Astrocyte (in vitro differentiated cells and primary cell): Measurements from ENCODE around the gene CCDC185. TPM values are rescaled to one million over a fixed set of nuclear protein-coding genes. Genes with fewer than 3 reads are reported as not detected.

Experiments used
- DNase-seq: peaks from one replicate; pipeline ENCODE4 v3.0.0-alpha.2; 2010; ENCODE audit warnings: low read depth
- FAIRE-seq: peaks from 2 replicates; lab custom pipeline; 2011; peaks lifted over from hg19 to GRCh38; lab: Jason Lieb, UNC
- H2AFZ ChIP-seq: 2 replicates; pipeline ENCODE4 v1.6.0; 2012; ENCODE audit warnings: low read depth, low read length, inconsistent platforms
- H3K27ac ChIP-seq: 2 replicates; pipeline ENCODE4 v1.5.1; 2011; ENCODE audit warnings: low read depth, low read length, inconsistent platforms
- H3K27me3 ChIP-seq: 2 replicates; pipeline ENCODE4 v1.6.0; 2011; ENCODE audit warnings: low read length, inconsistent platforms; ENCODE audit not compliant: insufficient read depth
- H3K36me3 ChIP-seq: 2 replicates; pipeline ENCODE4 v1.5.1; 2011; ENCODE audit warnings: low read length, inconsistent platforms; ENCODE audit not compliant: insufficient read depth
- H3K4me1 ChIP-seq: 2 replicates; pipeline ENCODE4 v1.5.1; 2011; ENCODE audit warnings: low read length, inconsistent platforms; ENCODE audit not compliant: insufficient read depth
- H3K4me2 ChIP-seq: 2 replicates; pipeline ENCODE4 v1.6.0; 2012; ENCODE audit warnings: low read length, inconsistent platforms
- H3K4me3 ChIP-seq: 2 replicates; pipeline ENCODE4 v1.5.1; 2011; ENCODE audit warnings: low read depth, mild to moderate bottlenecking, low read length, inconsistent platforms; ENCODE audit not compliant: insufficient read depth
- H3K79me2 ChIP-seq: 2 replicates; pipeline ENCODE4 v1.6.0; 2012; ENCODE audit warnings: mild to moderate bottlenecking, low read length, inconsistent platforms; ENCODE audit not compliant: insufficient read depth
- H3K9ac ChIP-seq: 2 replicates; pipeline ENCODE4 v1.6.0; 2012; ENCODE audit warnings: mild to moderate bottlenecking, low read length, inconsistent platforms
- H3K9me3 ChIP-seq: 2 replicates; pipeline ENCODE4 v1.5.1; 2012; ENCODE audit warnings: low read depth, mild to moderate bottlenecking, low read length, inconsistent platforms; ENCODE audit not compliant: insufficient read depth
- H4K20me1 ChIP-seq: 2 replicates; pipeline ENCODE4 v1.6.0; 2012; ENCODE audit warnings: low read length, inconsistent platforms; ENCODE audit not compliant: insufficient read depth
- H3K27ac Mint-ChIP-seq: one replicate; pipeline ENCODE4 v1.8.0; 2021; ENCODE audit warnings: mild to moderate bottlenecking, mixed read lengths; ENCODE audit not compliant: unreplicated experiment
- H3K27me3 Mint-ChIP-seq: one replicate; pipeline ENCODE4 v1.8.0; 2021; ENCODE audit warnings: low read depth, mixed read lengths; ENCODE audit not compliant: unreplicated experiment
- H3K36me3 Mint-ChIP-seq: one replicate; pipeline ENCODE4 v1.8.0; 2021; ENCODE audit warnings: low read depth, mixed read lengths; ENCODE audit not compliant: unreplicated experiment
- H3K4me1 Mint-ChIP-seq: one replicate; pipeline ENCODE4 v1.8.0; 2021; ENCODE audit warnings: low read depth, mixed read lengths; ENCODE audit not compliant: unreplicated experiment
- H3K4me3 Mint-ChIP-seq: one replicate; pipeline ENCODE4 v1.8.0; 2021; ENCODE audit warnings: mild to moderate bottlenecking, moderate library complexity, mixed read lengths; ENCODE audit not compliant: unreplicated experiment
- H3K9me3 Mint-ChIP-seq: one replicate; pipeline ENCODE4 v1.8.0; 2021; ENCODE audit warnings: mild to moderate bottlenecking, mixed read lengths; ENCODE audit not compliant: unreplicated experiment
- CTCF ChIP-seq: IDR thresholded peaks from 2 replicates; pipeline ENCODE4 v1.5.1; 2011; ENCODE audit warnings: low read depth, mild to moderate bottlenecking, inconsistent platforms, low read length, moderate library complexity; ENCODE audit not compliant: insufficient read depth
- EZH2 ChIP-seq: IDR thresholded peaks from 2 replicates; pipeline ENCODE4 v1.6.1; 2012; ENCODE audit warnings: mild to moderate bottlenecking, low read length, inconsistent platforms; ENCODE audit not compliant: insufficient read depth
- total RNA-seq: library from RNA; stranded (reverse); gene quantifications from 2 replicates; pipeline ENCODE4 v1.2.1, GENCODE V29; 2021

The CCDC185 gene
- total RNA-seq, 1 donor from 2014 or later = not detected

GRCh38 chr1:223419115-223419514 is 25.9 kb downstream of the CCDC185 start:
- no peak overlapping the region for H3K4me3 ChIP-seq
- H2AFZ ChIP-seq = no peak overlapping the region
- H3K27ac ChIP-seq = no peak overlapping the region
- no peak for DNase-seq
- no peaks in the 10 kb centered on the region for H3K9me3 ChIP-seq
- no peaks in the 10 kb centered on the region for H3K4me1 ChIP-seq
- Mint-ChIP-seq H3K4me3 (no peak overlapping the region), H3K4me1 (peaks cover 17% of the 10 kb centered on the region), H3K36me3 (no peaks in the 10 kb centered on the region), H3K27ac (no peak overlapping the region), H3K27me3 (peaks cover 2% of the 10 kb centered on the region), H3K9me3 (no peaks in the 10 kb centered on the region)
- H3K9ac ChIP-seq = no peak overlapping the region
- no peak overlapping the region for H3K4me2 ChIP-seq
- no peaks in the 10 kb centered on the region for H4K20me1 ChIP-seq
- no peaks in the 10 kb centered on the region for H3K27me3 ChIP-seq
- no peaks in the 10 kb centered on the region for H3K36me3 ChIP-seq
- TF ChIP-seq EZH2 (no peak), CTCF (no peak)
- FAIRE-seq = no peak
- no peaks in the 10 kb centered on the region for H3K79me2 ChIP-seq

- H3K36me3 ChIP-seq = no peaks in the 10 kb centered on the region
- no peak for DNase-seq
- H3K9me3 Mint-ChIP-seq = no peaks in the 10 kb centered on the region
- no peak overlapping the region for H3K27ac ChIP-seq
- no peak overlapping the region for H2AFZ ChIP-seq
- H3K27ac Mint-ChIP-seq = no peak overlapping the region
- peaks cover 2% of the 10 kb centered on the region for H3K27me3 Mint-ChIP-seq
- no peaks in the 10 kb centered on the region for H3K4me1 ChIP-seq
- no peaks in the 10 kb centered on the region for H3K79me2 ChIP-seq
- no peaks in the 10 kb centered on the region for H4K20me1 ChIP-seq
- no peaks in the 10 kb centered on the region for H3K27me3 ChIP-seq
- peaks cover 17% of the 10 kb centered on the region for H3K4me1 Mint-ChIP-seq
- no peak overlapping the region for H3K4me3 Mint-ChIP-seq
- H3K9me3 ChIP-seq = no peaks in the 10 kb centered on the region
- no peak overlapping the region for H3K9ac ChIP-seq
- no peaks in the 10 kb centered on the region for H3K36me3 Mint-ChIP-seq
- no peak overlapping the region for H3K4me3 ChIP-seq
- H3K4me2 ChIP-seq = no peak overlapping the region
- TF ChIP-seq EZH2 (no peak), CTCF (no peak)
- FAIRE-seq = no peak
Observed at GRCh38 chr1:223419561-223419960, 26.3 kb downstream of the CCDC185 start.

GRCh38 chr1:223421025-223421424 is 27.8 kb downstream of the CCDC185 start:
- peaks cover 17% of the 10 kb centered on the region for H3K4me1 Mint-ChIP-seq

More at GRCh38 chr1:223421025-223421424, 27.8 kb downstream of the CCDC185 start:
- no peak overlapping the region for H3K4me3 ChIP-seq
- no peak for TF ChIP-seq CTCF
- TF ChIP-seq EZH2 = no peak
- no peaks in the 10 kb centered on the region for H3K79me2 ChIP-seq
- no peak overlapping the region for H2AFZ ChIP-seq
- DNase-seq (no peak), FAIRE-seq (no peak)
- Mint-ChIP-seq H3K27me3 (peaks cover 5% of the 10 kb centered on the region), H3K27ac (no peak overlapping the region), H3K9me3 (no peaks in the 10 kb centered on the region), H3K36me3 (no peaks in the 10 kb centered on the region), H3K4me3 (no peak overlapping the region)
- no peaks in the 10 kb centered on the region for H4K20me1 ChIP-seq
- H3K9ac ChIP-seq = no peak overlapping the region
- no peaks in the 10 kb centered on the region for H3K27me3 ChIP-seq
- no peak overlapping the region for H3K27ac ChIP-seq
- no peaks in the 10 kb centered on the region for H3K36me3 ChIP-seq
- no peaks in the 10 kb centered on the region for H3K9me3 ChIP-seq
- no peak overlapping the region for H3K4me2 ChIP-seq
- H3K4me1 ChIP-seq = no peaks in the 10 kb centered on the region
